Mesenchymal stem cell (in vitro differentiated cells and primary cell): Measurements from ENCODE around the gene THAP4. TPM values are rescaled to one million over a fixed set of nuclear protein-coding genes. Genes with fewer than 3 reads are reported as not detected.

Source experiments
- DNase-seq: peaks from one replicate; pipeline ENCODE4 v3.0.0-alpha.2; 2013
- H2AFZ ChIP-seq: one replicate; pipeline ENCODE4 v1.6.1; 2013; ENCODE audit warnings: low read depth, mild to moderate bottlenecking, control low read depth, inconsistent platforms, low read length, moderate library complexity
- H2AK5ac ChIP-seq: 2 replicates; pipeline ENCODE4 v1.6.1; 2013; ENCODE audit warnings: low read length, moderate library complexity, mild to moderate bottlenecking, inconsistent platforms; ENCODE audit not compliant: severe bottlenecking
- H2BK120ac ChIP-seq: one replicate; pipeline ENCODE4 v1.6.1; 2013; ENCODE audit warnings: low read depth, mild to moderate bottlenecking, inconsistent platforms, low read length, moderate library complexity
- H2BK12ac ChIP-seq, 2 experiments: one replicate each; pipeline ENCODE4 v1.6.1; 2013; ENCODE audit warnings: inconsistent platforms in 2 of 2, low read length in 2 of 2, mild to moderate bottlenecking in 2 of 2, moderate library complexity in 2 of 2, control low read depth in 1 of 2
- H2BK15ac ChIP-seq: one replicate; pipeline ENCODE4 v1.6.1; 2013; ENCODE audit warnings: mild to moderate bottlenecking, low read depth, inconsistent platforms; ENCODE audit not compliant: poor library complexity, severe bottlenecking
- H2BK5ac ChIP-seq: 2 replicates; pipeline ENCODE4 v1.6.1; 2013; ENCODE audit warnings: low read depth, mild to moderate bottlenecking, low read length, control low read depth, inconsistent platforms; ENCODE audit not compliant: poor library complexity, severe bottlenecking
- H3K14ac ChIP-seq, 2 experiments: one replicate each; pipeline ENCODE4 v1.6.1; 2013; ENCODE audit warnings: inconsistent platforms in 2 of 2, low read length in 2 of 2, control low read depth in 1 of 2, mild to moderate bottlenecking in 1 of 2, moderate library complexity in 1 of 2
- H3K18ac ChIP-seq, 2 experiments: one replicate each; pipeline ENCODE4 v1.6.1; 2013; ENCODE audit warnings: inconsistent platforms in 2 of 2, low read length in 2 of 2, control low read depth in 1 of 2, low read depth in 1 of 2, mild to moderate bottlenecking in 1 of 2
- H3K23ac ChIP-seq, 2 experiments: one replicate each; pipeline ENCODE4 v1.6.1; 2013; ENCODE audit warnings: inconsistent platforms in 2 of 2, low read length in 2 of 2, mild to moderate bottlenecking in 2 of 2, moderate library complexity in 2 of 2, control low read depth in 1 of 2
- H3K27ac ChIP-seq: 2 replicates; pipeline ENCODE4 v1.5.1; 2013; ENCODE audit warnings: mild to moderate bottlenecking, moderate library complexity, low read length, control low read depth, inconsistent platforms; ENCODE audit not compliant: poor library complexity, severe bottlenecking
- H3K27me3 ChIP-seq, 2 experiments: 2 replicates each; pipeline versions ENCODE4 v1.6.1 to v1.7.0; 2013; ENCODE audit warnings: low read length in 2 of 2, mild to moderate bottlenecking in 2 of 2, moderate library complexity in 2 of 2, control low read depth in 1 of 2, inconsistent platforms in 1 of 2; ENCODE audit not compliant: control insufficient read depth in 1 of 2, insufficient read depth in 1 of 2
- H3K36me3 ChIP-seq, 2 experiments: 2 replicates each; pipeline versions ENCODE4 v1.6.1 to v1.7.0; 2013; ENCODE audit warnings: low read length in 2 of 2, control low read depth in 1 of 2, inconsistent platforms in 1 of 2, low read depth in 1 of 2, mild to moderate bottlenecking in 1 of 2; ENCODE audit not compliant: insufficient read depth in 2 of 2, control insufficient read depth in 1 of 2
- H3K4ac ChIP-seq, 2 experiments: one replicate each; pipeline ENCODE4 v1.6.1; 2013; ENCODE audit warnings: inconsistent platforms in 2 of 2, low read length in 2 of 2, mild to moderate bottlenecking in 2 of 2, moderate library complexity in 2 of 2, control low read depth in 1 of 2, low read depth in 1 of 2
- H3K4me1 ChIP-seq: 2 replicates; pipeline ENCODE4 v1.6.1; 2013; ENCODE audit warnings: low read depth, low read length, control low read depth; ENCODE audit not compliant: control insufficient read depth, insufficient read depth
- H3K4me2 ChIP-seq: 2 replicates; pipeline ENCODE4 v1.6.1; 2013; ENCODE audit warnings: low read length, mild to moderate bottlenecking, inconsistent platforms; ENCODE audit not compliant: poor library complexity, severe bottlenecking
- H3K4me3 ChIP-seq, 2 experiments: 2 replicates each; pipeline versions ENCODE4 v1.5.1 to v1.7.0; 2013; ENCODE audit warnings: low read length in 2 of 2, mild to moderate bottlenecking in 2 of 2, control low read depth in 1 of 2, low read depth in 1 of 2; ENCODE audit not compliant: insufficient read depth in 1 of 2
- H3K79me1 ChIP-seq: replicated peaks from 2 replicates; pipeline ENCODE4 v1.6.1; 2013; ENCODE audit warnings: mild to moderate bottlenecking, control low read depth, low read length, inconsistent platforms; ENCODE audit not compliant: poor library complexity, severe bottlenecking
- H3K9ac ChIP-seq: 2 replicates; pipeline ENCODE4 v1.7.0; 2013; ENCODE audit warnings: mild to moderate bottlenecking, low read length, moderate library complexity
- H3K9me3 ChIP-seq: 2 replicates; pipeline ENCODE4 v1.7.0; 2013; ENCODE audit warnings: mild to moderate bottlenecking, low read length; ENCODE audit not compliant: control insufficient read depth
- H4K8ac ChIP-seq: one replicate; pipeline ENCODE4 v1.6.1; 2013; ENCODE audit warnings: inconsistent platforms, mild to moderate bottlenecking, low read length, moderate library complexity
- H4K91ac ChIP-seq: one replicate; pipeline ENCODE4 v1.6.1; 2013; ENCODE audit warnings: mild to moderate bottlenecking, low read length, inconsistent platforms
- WGBS: methylation state at CpG from one replicate; pipeline ENCODE4 v1.1.7; 2013; ENCODE audit warnings: mixed read lengths; 5-methylcytosine and 5-hydroxymethylcytosine counted together
- polyA plus RNA-seq, 2 experiments: library from polyadenylated mRNA; stranded (reverse); fragments of 200-250 nt; gene quantifications; one replicate each; pipeline ENCODE4 v1.2.3, GENCODE V29; 2013

The THAP4 gene
- polyA plus RNA-seq (2013, experiment 1 of 2): 43.7 TPM
- polyA plus RNA-seq (2013, experiment 2 of 2): 43.3 TPM

DNA sequence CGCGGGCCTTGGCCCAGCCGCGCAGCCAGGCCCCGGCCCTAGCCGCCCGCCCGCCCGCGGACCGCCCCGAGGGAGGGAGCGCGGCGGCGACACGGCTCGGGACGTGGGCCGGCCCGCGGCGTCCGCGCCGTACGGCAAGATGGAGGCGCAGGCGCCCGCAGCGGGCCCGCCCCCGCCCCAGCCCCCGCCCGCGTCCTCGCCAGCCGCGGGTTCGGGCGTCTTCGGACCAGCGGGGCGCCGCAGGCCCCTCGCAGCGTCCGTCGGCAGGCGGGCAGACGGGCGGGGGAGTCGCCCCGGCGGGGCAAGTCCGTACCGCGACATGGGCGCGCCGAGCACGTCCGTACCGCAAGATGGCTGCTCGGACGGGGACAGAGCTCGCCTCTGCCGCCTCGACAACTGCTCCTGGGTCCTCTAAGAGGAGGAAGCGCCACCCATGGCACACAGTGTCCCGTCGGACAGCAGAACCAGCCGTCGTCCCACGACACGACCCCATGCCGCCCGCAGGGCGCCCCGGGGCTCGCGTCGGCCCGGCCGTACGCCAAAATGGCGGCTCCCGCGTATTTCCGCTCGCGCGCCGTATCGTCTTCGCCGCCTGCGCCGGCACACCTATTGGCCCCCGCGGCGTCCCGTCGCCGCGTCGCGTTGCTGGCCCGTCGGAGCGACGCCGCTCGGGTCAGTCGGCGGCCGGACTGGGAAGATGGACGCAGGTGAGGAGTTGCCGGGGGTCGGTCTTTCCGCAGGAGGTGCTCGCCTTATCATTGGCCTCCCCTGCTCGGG, at the start of gene THAP4, which contains the start of gene ATG4B:
TSS of gene THAP4 (minus strand) at position 141 of the 777 bp plus-strand sequence. CDS start 141 bp downstream, outside the sequence.
TSS of gene ATG4B (plus strand) at position 676 of the 777 bp plus-strand sequence. CDS start at position 698, 22 bp downstream.
- Histone ChIP-seq H3K27ac (peak within 1 kb of the TSS; percentile 96), H2BK12ac (peak within 1 kb of the TSS in 1 of 2 experiments; percentile 87), H4K91ac (peak within 1 kb of the TSS; percentile 97), H3K4me3 (peak within 1 kb of the TSS; percentile 90 to 100), H3K23ac (peak within 1 kb of the TSS; percentile 55 to 96), H2BK5ac (peak within 1 kb of the TSS; percentile 100), H2BK15ac (peak within 1 kb of the TSS; percentile 95), H3K4me2 (peak within 1 kb of the TSS; percentile 90), H3K9ac (peak within 1 kb of the TSS; percentile 98), H3K18ac (peak within 1 kb of the TSS; percentile 100), H2BK120ac (peak within 1 kb of the TSS; percentile 99), H3K36me3 (peaks cover 24 to 27% of the 10 kb centered on the region in 2 experiments), H3K4ac (peak within 1 kb of the TSS; percentile 98 to 100), H3K9me3 (no peaks in the 10 kb centered on the region), H3K14ac (peak within 1 kb of the TSS; percentile 77 to 100), H3K4me1 (peaks cover 22% of the 10 kb centered on the region), H2AFZ (peak within 1 kb of the TSS; percentile 98), H3K27me3 (no peaks in the 10 kb centered on the region), H2AK5ac (no peak within 1 kb of the TSS), H3K79me1 (peaks cover 17% of the 10 kb centered on the region), H4K8ac (peak within 1 kb of the TSS; percentile 99)
- DNase-seq: peak; percentile 85
- under 1% methylated on average over 69 of the region's 123 CpGs for WGBS

GRCh38 chr2:241686324-241686649, 49.3 kb upstream of the THAP4 start:
- peaks cover 23% of the 10 kb centered on the region for H3K79me1 ChIP-seq
- peak overlapping the region; percentile 55 for H2AFZ ChIP-seq
- H3K4me1 ChIP-seq: peaks cover 12% of the 10 kb centered on the region
- H3K23ac ChIP-seq: peak overlapping the region in 1 of 2 experiments; percentile 85
- no peak overlapping the region for H3K27ac ChIP-seq
- H2BK12ac ChIP-seq: no peak overlapping the region
- no peak overlapping the region for H2BK15ac ChIP-seq
- under 1% methylated on average over 19 of the region's 37 CpGs for WGBS
- no peaks in the 10 kb centered on the region for H3K9me3 ChIP-seq
- H2AK5ac ChIP-seq: no peak overlapping the region
- no peak overlapping the region for H2BK5ac ChIP-seq
- H3K4ac ChIP-seq: peak overlapping the region in 1 of 2 experiments; percentile 65
- H3K14ac ChIP-seq: peak overlapping the region in 1 of 2 experiments; percentile 4
- no peak for DNase-seq
- peaks cover 25 to 45% of the 10 kb centered on the region in 2 experiments for H3K36me3 ChIP-seq
- H4K91ac ChIP-seq: peak overlapping the region; percentile 79
- peak overlapping the region; percentile 72 for H4K8ac ChIP-seq
- peak overlapping the region; percentile 79 to 82 for H3K18ac ChIP-seq
- peak overlapping the region; percentile 99 for H3K9ac ChIP-seq
- H3K4me3 ChIP-seq: peak overlapping the region; percentile 98 to 99
- H2BK120ac ChIP-seq: no peak overlapping the region
- H3K27me3 ChIP-seq: no peaks in the 10 kb centered on the region
- H3K4me2 ChIP-seq: peak overlapping the region; percentile 88

GRCh38 chr2:241680827-241681599, 44.1 kb upstream of the THAP4 start:
- Histone ChIP-seq H3K14ac (no peak overlapping the region), H3K4me2 (peak overlapping the region; percentile 23), H3K36me3 (peaks cover 47 to 69% of the 10 kb centered on the region in 2 experiments), H3K9me3 (no peaks in the 10 kb centered on the region), H3K79me1 (peaks cover 31% of the 10 kb centered on the region), H3K27me3 (no peaks in the 10 kb centered on the region), H2BK15ac (no peak overlapping the region), H3K27ac (peak overlapping the region; percentile 92), H3K23ac (no peak overlapping the region), H4K91ac (no peak overlapping the region), H4K8ac (no peak overlapping the region), H2BK120ac (no peak overlapping the region), H2AFZ (no peak overlapping the region), H3K4me3 (peak overlapping the region in 1 of 2 experiments; percentile 56), H3K18ac (no peak overlapping the region), H2AK5ac (peak overlapping the region; percentile 62), H3K9ac (peak overlapping the region; percentile 85), H3K4ac (peak overlapping the region in 1 of 2 experiments; percentile 10), H2BK12ac (peak overlapping the region in 1 of 2 experiments; percentile 40), H3K4me1 (peaks cover 27% of the 10 kb centered on the region), H2BK5ac (peak overlapping the region; percentile 45)
- WGBS: 37% methylated on average over 14 of the region's 14 CpGs
- peak; percentile 96 for DNase-seq
